GM12872 (cell line): ENCODE data around the gene SLC13A2.

Experiments used
- TF ChIP-seq, protein P1 (sequence below): IDR thresholded peaks from 3 replicates; pipeline ENCODE4 v1.5.1; 2011; ENCODE audit warnings: low read depth, mild to moderate bottlenecking, low read length, moderate library complexity; ENCODE audit not compliant: insufficient read depth

Gene SLC13A2

DNA sequence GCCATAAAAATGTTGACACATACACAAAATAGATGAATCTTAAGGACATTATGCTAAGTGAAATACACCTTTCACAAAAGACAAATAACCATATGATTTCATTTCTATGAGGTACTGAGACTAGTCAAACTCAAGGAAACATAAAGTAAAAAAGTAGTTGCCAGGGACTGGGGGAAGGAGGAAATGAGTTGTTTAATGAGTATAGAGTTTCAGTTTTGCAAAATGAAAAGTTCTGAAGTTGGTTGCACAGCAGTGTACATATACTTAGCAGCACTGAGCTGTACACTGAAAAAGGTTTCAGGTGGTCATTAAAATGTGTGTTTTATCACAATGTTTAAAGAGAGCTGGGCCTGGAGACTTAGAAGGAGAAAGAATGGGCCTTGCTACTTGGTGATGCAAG, 4.7 kb upstream of the SLC13A2 start:
- TF ChIP-seq, protein P1, sequence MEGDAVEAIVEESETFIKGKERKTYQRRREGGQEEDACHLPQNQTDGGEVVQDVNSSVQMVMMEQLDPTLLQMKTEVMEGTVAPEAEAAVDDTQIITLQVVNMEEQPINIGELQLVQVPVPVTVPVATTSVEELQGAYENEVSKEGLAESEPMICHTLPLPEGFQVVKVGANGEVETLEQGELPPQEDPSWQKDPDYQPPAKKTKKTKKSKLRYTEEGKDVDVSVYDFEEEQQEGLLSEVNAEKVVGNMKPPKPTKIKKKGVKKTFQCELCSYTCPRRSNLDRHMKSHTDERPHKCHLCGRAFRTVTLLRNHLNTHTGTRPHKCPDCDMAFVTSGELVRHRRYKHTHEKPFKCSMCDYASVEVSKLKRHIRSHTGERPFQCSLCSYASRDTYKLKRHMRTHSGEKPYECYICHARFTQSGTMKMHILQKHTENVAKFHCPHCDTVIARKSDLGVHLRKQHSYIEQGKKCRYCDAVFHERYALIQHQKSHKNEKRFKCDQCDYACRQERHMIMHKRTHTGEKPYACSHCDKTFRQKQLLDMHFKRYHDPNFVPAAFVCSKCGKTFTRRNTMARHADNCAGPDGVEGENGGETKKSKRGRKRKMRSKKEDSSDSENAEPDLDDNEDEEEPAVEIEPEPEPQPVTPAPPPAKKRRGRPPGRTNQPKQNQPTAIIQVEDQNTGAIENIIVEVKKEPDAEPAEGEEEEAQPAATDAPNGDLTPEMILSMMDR: no peak

DNA sequence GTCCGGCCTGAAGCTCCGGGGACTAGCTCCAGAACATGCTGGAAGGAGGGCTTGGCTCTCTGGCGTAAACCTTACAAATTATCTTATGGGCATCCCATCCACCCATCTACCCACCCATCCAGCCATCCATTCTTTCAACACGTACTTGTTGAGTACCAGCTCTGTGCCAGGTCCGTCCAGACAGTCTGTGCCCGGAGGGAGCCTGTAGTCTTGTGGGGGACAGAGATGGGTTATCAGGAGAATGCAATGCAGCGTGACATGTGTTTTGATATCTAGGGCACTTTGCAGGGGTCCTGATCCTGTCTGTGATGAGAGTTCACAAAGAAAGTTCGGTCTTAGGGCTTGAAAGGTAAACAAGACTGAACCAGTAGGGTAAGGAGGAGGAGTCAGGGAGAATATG, 4.1 kb upstream of the SLC13A2 start:
- TF ChIP-seq, protein P1: no peak

- TF ChIP-seq, protein P1: no peak
Measured at GRCh38 chr17:28470266-28470913, 3.1 kb upstream of the SLC13A2 start.

DNA sequence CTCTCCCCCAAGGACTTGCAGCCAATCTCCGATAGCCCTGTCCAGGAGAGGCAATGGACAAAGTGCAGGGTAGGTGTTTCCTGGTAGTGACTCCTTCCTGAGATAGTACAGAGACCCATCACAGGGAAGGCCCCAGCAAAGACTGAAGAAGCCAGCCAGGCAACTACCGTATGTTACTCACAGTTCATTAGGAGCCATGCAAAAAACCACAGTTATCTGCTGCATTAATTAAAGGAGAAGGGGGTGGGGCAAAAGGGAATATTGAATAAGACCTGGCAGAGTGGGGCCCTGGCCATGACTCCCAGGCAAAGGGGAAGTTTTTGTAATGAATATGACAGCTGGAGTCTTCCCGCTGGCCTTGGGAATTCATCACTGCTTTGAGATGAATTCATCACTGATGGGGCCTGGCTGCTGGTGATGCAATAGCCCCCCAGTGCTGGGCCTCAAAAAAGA, 2.5 kb upstream of the SLC13A2 start:
- TF ChIP-seq, protein P1: no peak

GRCh38 chr17:28471531-28472342, 1.7 kb upstream of the SLC13A2 start:
- TF ChIP-seq, protein P1: no peak

DNA sequence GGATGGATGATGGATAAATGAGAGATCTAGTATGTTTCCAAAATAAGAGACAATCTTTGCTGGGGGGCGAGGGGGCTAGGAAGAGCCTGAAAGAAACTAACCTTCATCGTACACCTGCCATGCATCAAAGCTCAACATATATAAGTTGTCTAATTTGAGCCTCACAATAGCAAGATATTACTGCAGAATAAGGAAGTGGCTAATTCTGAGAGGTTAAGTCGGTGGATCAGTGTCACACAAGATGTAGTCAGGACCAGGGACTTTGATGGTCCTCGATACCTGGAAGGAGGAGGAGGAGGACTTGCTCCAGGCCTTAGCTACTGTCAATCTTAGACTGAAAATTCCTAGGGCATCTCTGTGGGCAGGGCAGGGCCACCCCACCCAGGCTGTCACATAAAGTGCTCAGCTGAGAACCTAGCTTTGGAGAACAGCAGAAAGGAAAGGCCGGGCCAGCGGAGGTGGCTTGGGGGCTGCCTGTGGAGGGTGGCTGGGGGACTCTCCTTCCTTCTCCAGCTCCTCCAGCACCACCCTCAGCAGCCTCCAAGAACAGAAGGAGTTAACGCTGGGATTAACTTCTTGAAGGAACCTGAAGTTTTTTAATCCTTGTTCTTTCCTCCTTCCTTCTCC, 460 bp upstream of the SLC13A2 start:
- TF ChIP-seq, protein P1: no peak

DNA sequence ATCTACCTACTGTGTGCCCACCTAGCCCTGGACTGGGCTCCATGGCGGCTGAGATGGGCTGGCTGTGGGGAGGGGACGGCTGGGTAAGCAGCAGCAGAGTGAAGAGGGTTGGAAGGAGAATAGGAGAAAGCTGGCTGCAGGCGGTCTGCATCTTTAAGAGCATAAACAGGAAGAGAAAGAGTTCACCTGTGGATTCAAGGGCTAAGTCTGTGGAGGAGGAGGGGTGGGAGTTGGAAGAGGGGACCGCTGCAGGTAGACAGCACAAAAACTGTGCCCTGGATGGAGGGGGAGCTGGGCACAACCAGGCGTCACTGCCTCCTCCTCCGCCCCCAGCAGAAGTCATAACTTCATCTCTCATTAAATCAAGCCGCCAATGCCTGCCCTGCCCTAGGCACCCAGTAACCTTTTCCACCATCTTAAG, 677 bp downstream of the SLC13A2 start:
- TF ChIP-seq, protein P1: no peak
